Stimulated activated naive B cell treated with anti-CD40 and anti-IgM and Interleukin-4, amounts not matched to agents 10 μg/mL and 1 μg/mL and 100 μg/mL, for 72 hours (primary cell): ENCODE results near the gene STRC.
"Not testable (repeated sequence)": the region's sequence is repeated elsewhere in the genome, so short reads cannot be mapped to it uniquely, and the experiment has no call there.

ENCODE experiments used
- ATAC-seq, 2 donors: fragments of 150-1000 bp; cut with Tn5 transposase; replicated peaks; 2 replicates each; pipeline ENCODE4 v1.10.0; 2021; ENCODE audit warnings: moderate library complexity in 1 of 2
- DNase-seq: peaks from one replicate; pipeline ENCODE4 v3.0.0; 2021
- H3K27ac Mint-ChIP-seq: one replicate; pipeline ENCODE4 v1.8.0; 2022; ENCODE audit warnings: mild to moderate bottlenecking, mixed read lengths
- H3K27me3 Mint-ChIP-seq, 2 donors: one replicate each; pipeline ENCODE4 v1.8.0; 2022; ENCODE audit warnings: mixed read lengths in 2 of 2
- H3K36me3 Mint-ChIP-seq, 2 donors: one replicate each; pipeline ENCODE4 v1.8.0; 2022; ENCODE audit warnings: mixed read lengths in 2 of 2, mild to moderate bottlenecking in 1 of 2
- H3K4me1 Mint-ChIP-seq, 2 donors: one replicate each; pipeline ENCODE4 v1.8.0; 2022; ENCODE audit warnings: mixed read lengths in 2 of 2, mild to moderate bottlenecking in 1 of 2
- H3K4me3 Mint-ChIP-seq, 2 donors: one replicate each; pipeline ENCODE4 v1.8.0; 2022; ENCODE audit warnings: mild to moderate bottlenecking in 2 of 2, mixed read lengths in 2 of 2, moderate library complexity in 1 of 2
- H3K9me3 Mint-ChIP-seq, 2 donors: one replicate each; pipeline ENCODE4 v1.8.0; 2022; ENCODE audit warnings: mixed read lengths in 2 of 2, mild to moderate bottlenecking in 1 of 2

Gene STRC

DNA sequence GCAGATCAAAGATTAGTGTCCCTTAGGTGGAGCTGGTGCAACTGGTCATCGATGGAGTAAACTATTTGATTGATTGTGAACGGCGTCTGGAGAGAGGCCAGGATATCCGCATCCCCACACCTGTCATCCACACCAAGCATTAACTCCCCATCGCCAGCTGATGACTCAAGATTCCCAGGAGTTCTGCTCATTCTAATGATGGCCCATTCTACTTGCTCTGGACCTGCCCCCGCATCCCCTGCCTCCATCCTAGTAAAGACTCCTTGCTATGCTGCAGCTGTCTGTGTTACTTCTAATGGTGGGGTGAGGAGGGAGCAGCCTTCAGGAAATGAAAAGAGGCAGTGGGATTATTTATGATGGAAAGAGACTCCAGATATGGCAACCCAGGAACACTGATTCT lies 19.5 kb downstream of the STRC start:
- not testable (repeated sequence) for H3K27ac Mint-ChIP-seq, DNase-seq, H3K36me3 Mint-ChIP-seq, H3K9me3 Mint-ChIP-seq, H3K4me3 Mint-ChIP-seq, ATAC-seq, H3K4me1 Mint-ChIP-seq
- H3K27me3 Mint-ChIP-seq: peaks cover 35 to 45% of the 10 kb centered on the region in 2 donors

DNA sequence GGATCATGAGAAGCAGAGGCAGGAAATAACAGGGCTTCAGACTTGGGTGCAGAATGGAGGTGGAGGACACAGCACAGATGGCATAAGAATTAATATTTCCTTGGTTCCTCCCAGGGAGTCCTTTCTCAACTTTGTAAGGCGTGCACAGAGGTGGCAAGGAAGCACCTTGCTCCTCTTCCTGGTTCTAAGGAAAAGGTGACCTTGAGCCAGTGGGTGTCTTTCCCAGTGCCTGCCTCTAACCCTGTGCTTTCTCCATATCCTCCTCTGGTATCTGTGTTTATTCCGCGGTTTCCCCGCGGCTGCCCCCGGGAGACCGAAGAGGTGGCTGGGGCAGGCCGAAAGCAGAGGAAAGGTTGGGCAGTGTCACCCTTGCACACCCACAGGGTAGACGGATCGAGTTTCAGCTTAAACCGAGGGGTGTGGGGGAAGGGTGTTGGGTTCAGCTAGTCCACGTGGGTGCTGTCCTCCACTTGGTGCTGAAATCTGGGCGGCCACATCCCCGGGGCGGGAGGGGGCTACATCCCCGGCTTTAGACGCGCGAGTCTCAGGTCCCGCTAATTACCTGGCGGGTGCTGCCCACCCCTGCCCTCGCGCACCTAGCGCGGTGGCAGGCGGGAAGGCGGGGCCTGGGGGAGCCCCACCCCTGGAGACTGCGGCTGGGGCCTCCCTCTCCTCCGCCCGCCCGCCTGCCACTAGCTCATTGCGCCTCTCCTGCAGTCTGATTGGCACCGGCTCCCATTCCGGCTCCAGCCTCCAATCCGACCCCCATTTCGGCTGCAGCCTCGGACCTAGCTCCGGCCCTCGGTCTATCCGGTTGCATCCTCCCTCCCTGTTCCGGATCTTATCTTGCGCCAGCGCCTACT lies 25.0 kb downstream of the STRC start, which contains the start of gene CKMT1B:
CKMT1B (plus strand) TSS at position 700 of the 863 bp plus-strand sequence. CDS start 192 bp downstream, outside the sequence.
- ATAC-seq: peak; percentile 20 to 34
- not testable (repeated sequence) for H3K9me3 Mint-ChIP-seq, DNase-seq, H3K4me3 Mint-ChIP-seq, H3K36me3 Mint-ChIP-seq, H3K4me1 Mint-ChIP-seq, H3K27ac Mint-ChIP-seq
- H3K27me3 Mint-ChIP-seq: peaks cover 15 to 18% of the 10 kb centered on the region in 2 donors

DNA sequence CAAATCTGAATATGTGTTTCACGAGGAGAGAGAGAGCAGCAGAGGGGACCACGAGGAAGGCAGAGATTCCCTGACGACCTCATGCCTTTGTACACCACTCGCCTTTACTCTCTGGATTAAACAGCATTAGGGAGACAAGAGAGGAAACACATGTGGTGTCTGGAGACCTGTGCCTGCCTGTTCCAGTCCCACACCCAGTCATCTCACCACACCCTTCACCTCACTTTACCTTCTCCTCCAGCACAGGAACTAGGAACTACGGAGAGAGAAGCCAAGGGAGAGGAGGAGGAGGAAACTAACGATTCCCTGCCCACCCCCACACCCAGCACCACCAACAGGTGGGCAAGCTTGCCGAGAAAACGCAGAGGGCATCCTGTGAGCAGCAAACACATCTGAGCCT lies 25.8 kb downstream of the STRC start:
- H3K9me3 Mint-ChIP-seq, H3K4me1 Mint-ChIP-seq, DNase-seq, H3K4me3 Mint-ChIP-seq, H3K36me3 Mint-ChIP-seq, H3K27ac Mint-ChIP-seq, ATAC-seq: not testable (repeated sequence)
- peaks cover 12 to 14% of the 10 kb centered on the region in 2 donors for H3K27me3 Mint-ChIP-seq

DNA sequence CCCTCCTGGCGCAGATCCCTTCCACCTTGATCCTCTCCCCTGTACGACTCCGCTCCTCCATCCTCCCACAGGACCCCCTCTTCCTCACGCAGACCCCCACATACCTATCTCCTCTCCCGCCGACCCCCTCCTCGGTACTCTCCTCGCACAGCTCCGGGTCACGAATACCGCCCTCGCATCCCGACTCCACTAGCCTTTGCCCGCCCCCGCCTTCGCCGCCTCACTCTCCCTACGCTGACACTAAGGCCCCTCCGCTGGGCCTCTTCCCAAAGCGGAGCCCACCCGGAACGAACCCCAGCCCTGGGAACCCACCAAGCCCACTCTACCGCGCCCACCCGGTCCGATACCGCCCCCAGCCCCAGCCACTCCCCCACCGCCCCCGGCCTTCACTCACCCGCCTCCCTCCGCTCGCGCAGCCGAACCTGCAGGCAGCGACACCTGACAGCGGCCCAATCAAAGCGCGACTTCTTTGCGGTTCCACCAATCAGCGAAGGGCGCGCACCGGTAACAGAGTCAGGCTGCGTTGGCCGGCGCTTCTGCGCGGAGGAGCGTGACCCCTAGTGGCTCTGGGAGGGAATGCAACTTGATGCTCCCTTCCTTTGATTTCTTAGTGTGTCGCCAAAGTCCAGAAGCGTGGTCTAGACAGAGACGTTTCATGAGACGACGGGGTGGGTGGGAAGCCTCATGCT lies 28.7 kb downstream of the STRC start, which contains the start of gene PPIP5K1:
PPIP5K1 (minus strand) TSS at position 431 of the 689 bp plus-strand sequence. CDS start 5,704 bp downstream, outside the sequence.
- H3K36me3 Mint-ChIP-seq, H3K4me1 Mint-ChIP-seq, H3K27ac Mint-ChIP-seq, H3K27me3 Mint-ChIP-seq, H3K4me3 Mint-ChIP-seq, DNase-seq, H3K9me3 Mint-ChIP-seq: not testable (repeated sequence)
- ATAC-seq: peak; percentile 97 to 98

DNA sequence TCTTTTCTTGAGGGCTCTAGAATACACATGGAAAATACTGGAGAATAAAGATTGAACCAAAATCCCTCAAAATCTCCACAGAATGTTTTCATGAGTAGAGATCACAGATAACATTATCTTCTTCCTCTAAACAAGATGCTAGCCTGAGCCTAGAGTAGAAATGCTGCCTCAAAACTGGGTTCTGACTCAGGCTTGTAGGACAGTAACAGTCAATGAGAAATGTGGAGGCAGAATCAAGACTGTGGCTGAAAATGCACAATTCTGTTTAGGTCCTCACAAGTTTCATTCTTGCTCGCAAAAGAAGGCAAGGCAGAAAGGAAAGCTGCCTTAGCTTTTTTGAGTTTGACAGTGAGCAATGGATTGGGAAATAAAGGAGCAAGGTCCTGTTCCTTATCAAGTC lies 44.0 kb downstream of the STRC start:
- H3K27me3 Mint-ChIP-seq, H3K9me3 Mint-ChIP-seq, H3K4me3 Mint-ChIP-seq, H3K4me1 Mint-ChIP-seq, H3K36me3 Mint-ChIP-seq, DNase-seq, H3K27ac Mint-ChIP-seq, ATAC-seq: not testable (repeated sequence)

DNA sequence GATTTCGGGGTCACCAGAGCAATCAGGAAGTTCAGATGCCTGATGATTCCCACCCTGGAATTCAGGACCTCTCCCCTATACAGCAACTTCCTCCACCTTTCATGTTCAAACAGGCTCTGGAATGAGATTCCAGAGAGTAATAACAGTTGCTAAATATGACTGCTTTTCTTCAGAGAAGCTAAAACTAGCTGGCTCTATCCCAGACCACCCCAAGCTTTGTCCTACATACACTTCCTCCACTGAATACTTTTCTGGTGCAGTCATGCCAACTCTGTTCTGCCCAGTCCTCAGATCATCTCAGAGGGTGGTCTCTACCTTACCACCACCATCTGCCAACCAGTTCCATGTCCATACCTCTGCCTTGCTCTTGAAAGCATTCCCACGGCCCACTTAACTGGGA lies 52.0 kb downstream of the STRC start:
- H3K27ac Mint-ChIP-seq, H3K27me3 Mint-ChIP-seq, DNase-seq, H3K4me3 Mint-ChIP-seq, H3K4me1 Mint-ChIP-seq, H3K9me3 Mint-ChIP-seq, ATAC-seq, H3K36me3 Mint-ChIP-seq: not testable (repeated sequence)

DNA sequence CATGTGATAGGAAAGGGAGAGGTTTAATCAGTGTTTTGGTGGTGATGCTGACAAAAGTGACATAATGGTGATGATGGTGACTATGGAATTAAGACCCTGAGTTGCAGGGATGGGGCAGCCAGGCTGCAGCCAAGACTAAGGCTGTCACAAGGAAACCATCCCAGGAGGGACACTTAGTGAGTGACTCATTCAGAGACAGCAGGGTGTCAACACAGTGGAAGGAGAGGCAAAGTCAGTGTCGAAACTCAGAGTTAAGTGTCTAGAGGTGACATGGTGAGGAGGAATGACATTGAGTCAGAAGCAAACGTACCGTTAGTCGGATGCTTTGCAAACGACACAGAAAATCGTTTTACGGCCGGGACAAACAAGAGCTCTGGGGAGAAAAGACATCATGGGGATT lies 54.8 kb downstream of the STRC start:
- not testable (repeated sequence) for ATAC-seq, H3K36me3 Mint-ChIP-seq, H3K9me3 Mint-ChIP-seq, DNase-seq, H3K4me3 Mint-ChIP-seq, H3K27me3 Mint-ChIP-seq, H3K4me1 Mint-ChIP-seq, H3K27ac Mint-ChIP-seq

DNA sequence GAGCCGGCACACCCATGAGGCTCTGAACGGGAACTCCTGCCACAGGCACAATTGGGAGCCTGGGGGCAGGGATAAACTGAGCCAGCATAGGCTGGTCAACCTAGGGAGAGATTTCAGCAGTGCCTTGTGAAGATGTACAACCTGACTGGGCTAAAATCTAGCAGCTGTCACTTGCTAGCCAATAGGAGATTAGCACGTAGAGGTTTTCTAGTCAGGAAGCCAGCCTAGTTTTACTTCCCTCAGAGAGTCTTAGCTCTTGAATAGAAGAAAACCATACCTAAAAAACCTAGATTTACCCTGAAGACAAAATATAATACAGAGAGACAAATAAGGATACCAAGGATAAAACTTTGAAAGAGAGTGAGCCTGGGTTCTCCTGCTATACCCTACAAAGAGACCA lies 55.8 kb downstream of the STRC start:
- peaks cover 9 to 15% of the 10 kb centered on the region in 2 donors for H3K36me3 Mint-ChIP-seq
- not testable (repeated sequence) for H3K27me3 Mint-ChIP-seq, H3K9me3 Mint-ChIP-seq, H3K4me3 Mint-ChIP-seq, H3K27ac Mint-ChIP-seq, H3K4me1 Mint-ChIP-seq, DNase-seq
- peak; percentile 60 to 62 for ATAC-seq

DNA sequence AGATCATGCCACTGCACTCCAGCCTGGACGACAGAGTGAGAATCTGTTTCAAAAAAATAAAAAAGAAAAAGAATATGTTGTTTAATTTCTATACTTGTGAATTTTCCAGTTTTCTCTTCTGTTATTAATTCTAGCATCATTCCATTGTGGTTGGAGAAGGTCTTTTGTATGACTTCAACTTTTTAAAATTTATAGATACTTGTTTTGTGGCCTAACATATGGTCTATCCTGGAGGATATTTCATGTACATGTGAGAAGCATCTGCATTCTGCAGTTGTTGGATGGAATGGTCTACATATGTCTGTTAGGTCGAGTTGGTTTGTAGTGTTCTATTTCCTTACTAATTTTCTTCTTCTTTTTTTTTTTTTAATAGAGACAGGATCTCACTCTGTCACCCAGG lies 65.6 kb downstream of the STRC start:
- no peak for DNase-seq
- H3K27ac Mint-ChIP-seq: no peak overlapping the region

DNA sequence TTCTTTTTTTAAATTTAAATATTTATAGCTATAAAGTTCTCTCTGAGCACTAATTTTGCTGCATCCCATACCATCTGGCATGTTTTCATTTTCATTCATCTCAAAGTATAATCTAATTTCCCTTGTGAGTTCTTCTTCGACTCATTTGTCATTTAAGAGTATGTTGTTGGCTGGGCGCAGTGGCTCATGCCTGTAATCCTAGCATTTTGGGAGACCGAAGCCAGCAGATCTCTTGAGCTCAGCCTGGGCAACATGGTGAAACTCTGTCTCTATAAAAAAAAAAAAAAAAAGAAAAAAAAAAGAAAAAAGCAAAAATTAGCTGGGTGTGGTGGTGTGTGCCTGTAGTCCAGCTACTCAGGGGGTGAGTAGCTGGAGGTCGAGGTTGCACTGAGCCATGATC lies 66.3 kb downstream of the STRC start:
- Mint-ChIP-seq H3K27me3 (no peaks in the 10 kb centered on the region), H3K27ac (no peak overlapping the region), H3K9me3 (no peaks in the 10 kb centered on the region), H3K4me3 (no peak overlapping the region), H3K4me1 (no peaks in the 10 kb centered on the region), H3K36me3 (peaks cover 24 to 34% of the 10 kb centered on the region in 2 donors)
- DNase-seq (no peak), ATAC-seq (no peak)

More for the DNA sequence above, 65.6 kb downstream of the STRC start:
- no peaks in the 10 kb centered on the region for H3K9me3 Mint-ChIP-seq
- no peak overlapping the region for H3K4me3 Mint-ChIP-seq
- peaks cover 23 to 31% of the 10 kb centered on the region in 2 donors for H3K36me3 Mint-ChIP-seq
- no peaks in the 10 kb centered on the region for H3K4me1 Mint-ChIP-seq
- H3K27me3 Mint-ChIP-seq: no peaks in the 10 kb centered on the region
- no peak for ATAC-seq

DNA sequence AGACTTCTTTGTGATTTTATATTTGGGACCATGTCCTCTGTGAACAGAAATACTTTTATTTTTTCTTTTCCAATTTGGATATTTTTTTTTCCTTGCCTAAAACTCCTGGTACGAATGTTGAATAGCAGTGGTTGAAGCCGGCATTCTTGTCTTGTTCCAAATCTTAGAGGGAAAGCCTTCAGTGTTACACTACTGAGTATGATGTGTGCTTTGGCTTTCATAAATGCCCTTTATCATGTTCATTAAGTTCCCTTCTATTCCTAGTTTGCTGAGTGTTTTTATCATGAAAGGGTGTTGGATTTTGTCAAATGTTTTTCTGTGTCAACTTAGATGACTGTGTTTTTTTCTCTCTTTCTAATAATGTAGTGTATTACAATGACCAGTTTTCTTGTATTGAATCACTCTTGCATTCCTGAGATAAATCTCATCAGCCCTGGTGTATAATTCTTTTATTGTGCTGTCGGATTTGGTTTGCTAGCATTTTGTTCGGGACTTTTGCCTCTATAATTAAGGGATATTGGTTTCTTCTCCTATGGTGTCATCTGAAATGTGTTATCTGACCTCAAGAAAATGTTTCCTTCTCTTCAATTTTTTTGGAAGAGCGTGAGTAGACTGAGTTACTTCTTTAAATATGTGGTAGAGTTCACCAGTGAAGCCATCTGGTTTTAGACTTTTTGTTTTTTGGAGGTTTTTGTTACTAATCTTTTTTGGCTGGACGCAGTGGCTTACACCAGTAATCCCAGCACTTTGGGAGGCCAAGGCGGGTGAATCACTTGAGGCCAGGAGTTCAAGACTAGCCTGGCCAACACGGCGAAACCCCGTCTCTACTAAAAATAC lies 67.9 kb downstream of the STRC start:
- ATAC-seq (no peak), DNase-seq (no peak)
- Mint-ChIP-seq H3K27ac (no peak overlapping the region), H3K4me3 (no peak overlapping the region), H3K4me1 (no peaks in the 10 kb centered on the region), H3K9me3 (no peaks in the 10 kb centered on the region), H3K36me3 (peaks cover 26 to 39% of the 10 kb centered on the region in 2 donors), H3K27me3 (no peaks in the 10 kb centered on the region)
